HG02938 (cell line): ENCODE measurements around the gene CENPC.
"Not testable (repeated sequence)": the region's sequence is repeated elsewhere in the genome, so short reads cannot be mapped to it uniquely, and the experiment has no call there.

Experiments
- ATAC-seq: cut with Tn5 transposase; IDR thresholded peaks from one replicate; pipeline ENCODE4 v1.9.1; 2021; ENCODE audit warnings: mild to moderate bottlenecking, moderate library complexity; ENCODE audit not compliant: unreplicated experiment

CENPC gene

GRCh38 chr4:67554096-67554495 lies 8.8 kb upstream of the CENPC start:
- no peak for ATAC-seq

DNA sequence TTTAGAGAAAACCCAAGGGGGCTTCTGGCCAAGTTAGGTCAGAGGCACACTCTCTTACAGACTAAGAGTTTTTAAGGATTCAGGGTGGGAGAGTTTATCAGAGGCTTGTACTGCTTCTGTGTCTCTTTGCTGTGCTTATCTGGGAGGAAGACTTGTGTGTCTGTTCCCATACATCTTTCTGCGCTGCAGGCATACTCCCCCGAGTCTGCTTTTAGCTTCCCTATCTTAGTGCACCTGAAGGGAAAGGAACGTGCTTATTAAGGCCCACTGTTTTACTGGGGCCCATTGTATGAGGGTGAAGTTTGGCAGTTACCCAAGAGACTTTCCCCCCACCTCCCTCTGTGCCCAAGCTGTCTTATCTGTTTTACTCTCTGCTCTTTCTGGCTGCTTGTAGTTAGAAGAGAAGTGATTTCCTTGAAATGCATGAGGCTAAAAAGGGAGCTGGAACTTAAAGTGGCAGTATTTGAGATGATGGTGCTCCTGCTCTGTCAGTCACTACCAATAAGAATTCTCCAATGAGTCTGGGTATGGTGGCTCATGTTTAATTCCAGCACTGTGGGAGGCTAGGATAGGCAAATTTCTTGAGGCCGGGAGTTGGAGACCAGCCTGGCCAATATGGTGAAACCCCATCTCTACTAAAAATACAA lies 7.0 kb upstream of the CENPC start:
- not testable (repeated sequence) for ATAC-seq

DNA sequence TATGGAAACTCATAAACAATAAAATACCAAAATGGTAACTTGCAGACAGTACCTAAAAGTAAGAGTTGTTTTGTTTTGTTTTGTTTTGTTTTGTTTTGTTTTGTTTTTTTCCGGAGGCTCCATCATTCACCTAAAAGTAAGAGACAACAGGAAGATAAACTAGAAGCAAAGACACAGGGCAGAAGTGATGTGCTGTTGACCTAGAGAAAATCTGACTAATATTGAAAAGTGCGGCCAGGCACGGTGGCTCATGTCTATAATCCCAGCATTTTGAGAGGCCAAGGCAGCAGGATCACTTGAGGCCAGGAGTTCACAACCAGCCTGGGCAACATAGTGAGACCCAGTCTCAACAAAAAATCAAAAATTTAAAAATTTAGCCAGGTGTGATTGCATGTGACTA lies 5.6 kb upstream of the CENPC start:
- no peak for ATAC-seq

GRCh38 chr4:67550451-67550850 lies 5.1 kb upstream of the CENPC start:
- ATAC-seq, result no peak

DNA sequence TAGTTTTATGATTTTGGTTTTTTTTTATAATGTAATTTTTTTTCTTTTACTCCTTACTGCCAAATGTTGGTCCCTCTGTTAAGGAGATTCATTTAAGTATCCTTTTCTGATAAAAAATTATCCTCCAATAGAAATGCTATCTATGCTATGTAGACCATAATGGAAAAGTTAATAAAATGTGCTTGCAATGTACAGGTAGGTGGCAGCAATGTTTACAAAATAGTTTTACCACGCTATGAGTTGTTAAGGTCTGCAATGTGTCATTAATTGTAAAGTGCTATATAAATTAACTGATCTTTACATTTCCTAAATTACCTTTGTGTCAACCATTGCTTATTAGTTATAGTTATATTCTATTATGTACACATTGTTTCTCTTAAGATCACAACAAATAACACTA lies 3.8 kb upstream of the CENPC start:
- ATAC-seq, result peak; percentile 28

DNA sequence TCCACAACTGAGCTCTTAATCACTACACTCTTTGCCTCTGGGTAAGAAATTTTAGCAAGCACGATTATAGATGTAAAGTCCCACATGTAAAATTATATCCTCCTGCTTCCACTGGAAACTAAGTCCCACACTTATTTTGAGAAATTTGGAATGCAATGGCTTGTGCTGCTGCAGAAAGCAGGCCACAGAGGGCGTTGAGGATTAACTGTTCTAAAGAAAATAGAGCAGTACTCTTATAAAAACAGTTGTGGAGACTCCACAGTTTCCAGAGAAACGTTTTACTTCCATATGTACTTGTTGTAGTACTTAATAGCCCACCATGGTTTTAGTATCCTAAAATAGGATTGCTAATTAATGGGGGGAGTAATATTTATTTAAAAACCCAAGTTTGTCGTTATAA lies 1.7 kb upstream of the CENPC start:
- no peak for ATAC-seq

- ATAC-seq, result no peak
Measured at GRCh38 chr4:67546004-67546356, 677 bp upstream of the CENPC start.

DNA sequence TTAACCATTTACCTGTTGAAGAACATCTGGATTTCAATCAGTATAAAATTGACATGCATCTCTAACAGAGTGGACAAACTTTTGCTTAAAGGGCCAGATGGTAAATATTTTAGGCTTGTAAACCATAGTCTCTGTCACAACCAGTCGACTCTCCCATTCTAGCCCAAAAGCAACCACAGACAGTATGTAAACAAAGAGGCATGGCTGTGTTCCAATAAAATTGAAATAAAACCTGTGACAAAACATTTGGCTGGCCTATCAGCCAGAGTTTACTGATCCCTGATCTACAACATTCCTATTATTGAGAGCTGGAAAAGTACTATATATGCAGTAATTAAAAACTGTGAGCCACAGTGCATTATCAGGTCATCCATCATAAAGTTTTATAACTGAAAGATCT lies 3.2 kb downstream of the CENPC start:
- no peak for ATAC-seq

GRCh38 chr4:67539830-67540229 lies 5.5 kb downstream of the CENPC start:
- ATAC-seq, result no peak

- ATAC-seq, result no peak
Measured at GRCh38 chr4:67535280-67535840, 9.9 kb downstream of the CENPC start.

DNA sequence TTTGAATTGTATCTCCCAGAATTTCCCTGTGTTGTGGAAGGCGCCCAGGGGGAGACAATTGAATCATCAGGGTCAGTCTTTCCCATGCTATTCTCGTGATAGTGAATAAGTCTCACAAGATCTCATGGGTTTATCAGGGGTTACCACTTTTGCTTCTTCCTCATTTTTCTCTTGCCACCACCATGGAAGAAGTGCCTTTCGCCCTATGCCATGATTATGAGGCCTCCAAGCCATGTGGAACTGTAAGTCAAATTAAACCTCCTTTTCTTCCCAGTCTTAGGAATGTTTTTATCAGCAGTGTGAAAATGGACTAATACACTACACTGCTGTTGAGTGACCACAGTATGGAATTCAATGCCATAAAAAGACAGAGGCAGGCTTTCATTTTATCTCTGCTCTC lies 12.2 kb downstream of the CENPC start:
- ATAC-seq, result no peak

GRCh38 chr4:67532397-67532796 lies 12.9 kb downstream of the CENPC start:
- ATAC-seq, result not testable (repeated sequence)

DNA sequence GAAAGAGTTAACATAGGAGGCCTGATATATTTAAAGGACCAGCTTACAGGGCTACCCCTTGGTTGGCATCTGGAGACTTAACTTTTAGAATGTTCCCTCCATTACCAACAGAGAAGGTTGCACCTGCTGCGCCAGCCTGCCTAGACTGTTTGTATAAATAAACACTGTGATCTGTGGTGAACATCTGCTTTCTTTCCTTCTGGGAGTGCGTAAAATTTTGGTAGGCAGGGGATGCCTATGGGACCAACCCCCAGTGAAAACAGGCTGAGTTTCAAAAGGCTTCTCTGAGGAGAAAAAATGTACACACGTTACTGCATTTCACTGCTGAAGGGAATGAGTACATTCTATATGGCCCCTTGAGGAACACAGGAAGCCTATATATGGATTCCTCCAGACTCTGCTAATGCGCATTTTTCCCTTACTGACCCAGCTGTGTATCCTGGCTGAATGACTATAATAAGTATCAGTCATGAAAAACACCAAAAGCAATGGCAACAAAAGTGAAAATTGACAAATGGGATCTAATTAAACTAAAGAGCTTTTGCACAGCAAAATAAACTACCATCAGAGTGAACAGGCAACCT lies 13.8 kb downstream of the CENPC start:
- no peak for ATAC-seq

GRCh38 chr4:67524140-67524539 lies 21.2 kb downstream of the CENPC start:
- not testable (repeated sequence) for ATAC-seq

DNA sequence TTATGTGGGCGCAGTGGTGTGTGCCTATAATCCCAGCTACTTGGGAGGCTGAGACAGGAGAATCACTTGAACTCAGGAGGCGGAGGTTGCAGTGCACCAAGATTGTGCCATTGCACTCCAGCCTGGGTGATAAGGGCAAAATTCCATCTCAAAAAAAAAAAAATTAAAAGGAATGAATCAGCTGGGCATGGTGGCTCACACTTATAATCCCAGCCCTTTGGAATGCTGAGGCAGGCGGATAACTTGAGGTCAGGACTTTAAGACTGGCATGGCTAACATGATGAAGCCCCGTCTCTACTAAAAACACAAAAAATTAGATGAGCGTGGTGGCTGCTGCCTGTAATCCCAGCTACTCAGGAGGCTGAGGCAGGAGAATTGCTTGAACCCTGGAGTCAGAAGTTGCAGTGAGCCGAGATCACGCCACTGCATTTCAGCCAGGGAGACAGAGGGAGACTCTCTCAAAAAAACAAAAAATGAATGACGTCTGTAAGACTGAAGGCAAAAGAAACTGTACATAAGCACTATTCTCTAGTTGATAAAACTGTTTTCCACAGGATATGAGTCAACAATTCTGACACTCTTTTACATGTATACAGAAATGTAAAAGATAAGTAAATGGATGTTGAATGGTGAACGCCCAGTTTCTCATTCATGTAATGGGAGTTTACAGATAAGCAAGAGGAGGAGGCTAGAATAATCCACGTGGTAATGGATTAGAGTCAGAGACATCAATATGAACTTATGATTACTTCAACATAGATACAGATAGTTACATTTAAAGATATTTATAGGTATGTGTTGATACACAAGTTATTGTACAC lies 22.2 kb downstream of the CENPC start:
- ATAC-seq, result no peak

GRCh38 chr4:67522230-67522629 lies 23.1 kb downstream of the CENPC start:
- ATAC-seq, result no peak

- peak; percentile 47 for ATAC-seq
Measured at GRCh38 chr4:67521506-67521905, 23.8 kb downstream of the CENPC start.

- ATAC-seq, result no peak
Measured at GRCh38 chr4:67520141-67520540, 25.2 kb downstream of the CENPC start.

- ATAC-seq, result no peak
Measured at GRCh38 chr4:67512501-67512900, 32.8 kb downstream of the CENPC start.

DNA sequence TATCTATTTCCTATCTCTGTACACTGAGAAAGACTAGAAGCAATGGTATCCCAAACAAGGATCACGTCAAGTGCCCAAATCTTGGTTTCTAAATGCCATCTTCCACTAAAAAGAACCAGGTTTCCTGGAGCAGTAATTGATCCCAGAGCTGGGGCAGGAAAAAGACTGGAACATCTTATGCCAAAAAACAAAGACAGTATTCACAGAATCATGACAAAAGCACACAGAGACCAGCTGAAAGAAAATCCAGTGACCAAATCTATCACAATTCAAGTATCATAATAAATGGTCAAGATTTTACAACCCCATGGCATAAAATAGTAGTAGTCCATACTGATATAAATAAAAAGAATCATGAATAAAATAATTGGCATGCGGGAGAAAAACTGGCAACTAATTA lies 44.9 kb downstream of the CENPC start:
- ATAC-seq, result no peak

GRCh38 chr4:67499799-67500198 lies 45.5 kb downstream of the CENPC start:
- no peak for ATAC-seq
